ENCODE data around the gene PTPRC. TPM values are rescaled to one million over a fixed set of nuclear protein-coding genes. Genes with fewer than 3 reads are reported as not detected.

PTPRC gene
- total RNA-seq, 1 experiment from 2014 or later: 1.4 TPM

DNA sequence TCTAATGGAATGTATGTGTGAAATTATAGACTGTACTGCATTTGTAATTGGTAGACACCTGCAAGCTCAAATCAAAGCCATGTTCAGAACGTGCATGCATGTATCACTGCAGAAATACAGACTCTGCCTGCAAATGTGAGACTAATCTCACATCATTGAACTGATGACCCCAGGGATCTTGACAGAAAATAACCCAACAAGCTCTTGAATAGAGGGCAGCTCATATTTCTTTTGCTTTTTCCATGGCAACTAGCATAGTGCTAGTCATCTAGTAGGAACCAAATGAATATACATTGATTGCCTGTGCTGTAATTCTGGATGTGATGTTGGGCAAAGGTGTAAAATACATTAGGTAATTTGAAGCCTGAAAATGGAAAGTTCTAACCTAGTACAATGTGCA, 62.4 kb downstream of the PTPRC start:
- no peak overlapping the region for H3K27ac ChIP-seq (ENCODE audit: low read length)
- POLR2A ChIA-PET: no interaction called here

DNA sequence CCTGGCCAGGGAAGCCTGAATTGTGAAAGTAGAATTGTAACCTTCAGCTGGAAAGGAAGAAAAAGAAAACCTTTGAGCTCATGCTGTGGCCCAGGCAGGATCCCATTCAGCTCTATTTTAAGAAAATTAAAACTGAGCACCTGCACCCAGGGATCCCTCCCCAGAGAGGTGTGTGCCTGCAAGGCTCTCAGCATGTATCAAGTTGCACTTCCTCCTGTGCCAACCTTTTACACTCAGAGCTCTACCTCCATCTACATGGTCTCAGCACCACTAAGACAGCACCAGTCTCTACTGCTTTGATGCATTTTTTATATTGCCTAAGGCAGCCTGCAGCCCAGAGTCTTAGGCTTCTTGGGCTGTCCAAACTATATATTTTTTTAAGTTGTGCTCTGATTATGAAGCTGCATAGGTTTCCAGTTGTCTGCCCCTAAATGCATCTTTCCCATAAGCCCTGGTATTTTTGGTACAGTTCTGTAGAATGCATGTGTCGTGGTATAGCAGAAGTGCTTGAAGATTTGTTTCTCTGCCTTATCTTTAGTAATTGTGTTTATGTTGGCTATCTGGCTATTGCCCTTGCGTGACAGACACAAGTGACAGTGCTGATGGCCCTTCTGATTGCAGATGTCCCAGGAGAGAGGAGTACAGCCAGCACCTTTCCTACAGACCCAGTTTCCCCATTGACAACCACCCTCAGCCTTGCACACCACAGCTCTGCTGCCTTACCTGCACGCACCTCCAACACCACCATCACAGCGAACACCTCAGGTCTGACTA, 63.1 kb downstream of the PTPRC start:
- no peak for TF ChIP-seq SIN3A (IDR thresholded peaks at IDR 0.05; ENCODE audit: borderline replicate concordance, insufficient read depth, low read depth, low read length)
- no peak for TF ChIP-seq POLR2AphosphoS5 (IDR thresholded peaks at IDR 0.05; ENCODE audit: low read depth, low read length)
- TF ChIP-seq, protein P1, sequence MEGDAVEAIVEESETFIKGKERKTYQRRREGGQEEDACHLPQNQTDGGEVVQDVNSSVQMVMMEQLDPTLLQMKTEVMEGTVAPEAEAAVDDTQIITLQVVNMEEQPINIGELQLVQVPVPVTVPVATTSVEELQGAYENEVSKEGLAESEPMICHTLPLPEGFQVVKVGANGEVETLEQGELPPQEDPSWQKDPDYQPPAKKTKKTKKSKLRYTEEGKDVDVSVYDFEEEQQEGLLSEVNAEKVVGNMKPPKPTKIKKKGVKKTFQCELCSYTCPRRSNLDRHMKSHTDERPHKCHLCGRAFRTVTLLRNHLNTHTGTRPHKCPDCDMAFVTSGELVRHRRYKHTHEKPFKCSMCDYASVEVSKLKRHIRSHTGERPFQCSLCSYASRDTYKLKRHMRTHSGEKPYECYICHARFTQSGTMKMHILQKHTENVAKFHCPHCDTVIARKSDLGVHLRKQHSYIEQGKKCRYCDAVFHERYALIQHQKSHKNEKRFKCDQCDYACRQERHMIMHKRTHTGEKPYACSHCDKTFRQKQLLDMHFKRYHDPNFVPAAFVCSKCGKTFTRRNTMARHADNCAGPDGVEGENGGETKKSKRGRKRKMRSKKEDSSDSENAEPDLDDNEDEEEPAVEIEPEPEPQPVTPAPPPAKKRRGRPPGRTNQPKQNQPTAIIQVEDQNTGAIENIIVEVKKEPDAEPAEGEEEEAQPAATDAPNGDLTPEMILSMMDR (IDR thresholded peaks at IDR 0.05): no peak
- TF ChIP-seq, protein P2, sequence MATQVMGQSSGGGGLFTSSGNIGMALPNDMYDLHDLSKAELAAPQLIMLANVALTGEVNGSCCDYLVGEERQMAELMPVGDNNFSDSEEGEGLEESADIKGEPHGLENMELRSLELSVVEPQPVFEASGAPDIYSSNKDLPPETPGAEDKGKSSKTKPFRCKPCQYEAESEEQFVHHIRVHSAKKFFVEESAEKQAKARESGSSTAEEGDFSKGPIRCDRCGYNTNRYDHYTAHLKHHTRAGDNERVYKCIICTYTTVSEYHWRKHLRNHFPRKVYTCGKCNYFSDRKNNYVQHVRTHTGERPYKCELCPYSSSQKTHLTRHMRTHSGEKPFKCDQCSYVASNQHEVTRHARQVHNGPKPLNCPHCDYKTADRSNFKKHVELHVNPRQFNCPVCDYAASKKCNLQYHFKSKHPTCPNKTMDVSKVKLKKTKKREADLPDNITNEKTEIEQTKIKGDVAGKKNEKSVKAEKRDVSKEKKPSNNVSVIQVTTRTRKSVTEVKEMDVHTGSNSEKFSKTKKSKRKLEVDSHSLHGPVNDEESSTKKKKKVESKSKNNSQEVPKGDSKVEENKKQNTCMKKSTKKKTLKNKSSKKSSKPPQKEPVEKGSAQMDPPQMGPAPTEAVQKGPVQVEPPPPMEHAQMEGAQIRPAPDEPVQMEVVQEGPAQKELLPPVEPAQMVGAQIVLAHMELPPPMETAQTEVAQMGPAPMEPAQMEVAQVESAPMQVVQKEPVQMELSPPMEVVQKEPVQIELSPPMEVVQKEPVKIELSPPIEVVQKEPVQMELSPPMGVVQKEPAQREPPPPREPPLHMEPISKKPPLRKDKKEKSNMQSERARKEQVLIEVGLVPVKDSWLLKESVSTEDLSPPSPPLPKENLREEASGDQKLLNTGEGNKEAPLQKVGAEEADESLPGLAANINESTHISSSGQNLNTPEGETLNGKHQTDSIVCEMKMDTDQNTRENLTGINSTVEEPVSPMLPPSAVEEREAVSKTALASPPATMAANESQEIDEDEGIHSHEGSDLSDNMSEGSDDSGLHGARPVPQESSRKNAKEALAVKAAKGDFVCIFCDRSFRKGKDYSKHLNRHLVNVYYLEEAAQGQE (IDR thresholded peaks at IDR 0.05; ENCODE audit: insufficient read depth in 1 of 2, low read depth in 2 of 2, low read length in 1 of 2): no peak
- TF ChIP-seq TCF7L2 (IDR thresholded peaks at IDR 0.05; ENCODE audit: low read depth, low read length): no peak
- Histone ChIP-seq H3K4me3 (ENCODE audit: low read depth in 2 of 2, low read length in 2 of 2) (no peak overlapping the region), H3K27ac (ENCODE audit: low read length) (no peak overlapping the region), H3K9me3 (ENCODE audit: control insufficient read depth, insufficient read depth, low read depth, low read length) (no peaks in the 10 kb centered on the region), H3K4me1 (ENCODE audit: control insufficient read depth, insufficient read depth, low read length) (no peaks in the 10 kb centered on the region), H3K27me3 (ENCODE audit: control insufficient read depth, insufficient read depth, low read length) (peaks cover 5% of the 10 kb centered on the region), H3K36me3 (ENCODE audit: control insufficient read depth, insufficient read depth, low read length) (no peaks in the 10 kb centered on the region; the same call in 1 of the 2 replicates)
- ChIA-PET POLR2A (no interaction called here), CTCF (no interaction called here)
- intact Hi-C loops (cut with micrococcal nuclease; ENCODE audit: unreplicated experiment): no loop called here
- ATAC-seq: no peak
- DNase-seq (ENCODE audit: low read depth, low spot score): no peak
- BruUV-seq (replicated peaks): no TSS peak
- in situ Hi-C loops (cut with HindIII; ENCODE audit: low pct_unique_long_range_greater_than_20kb, low sequenced_read_pairs): no loop called here

More for the DNA sequence above, 62.4 kb downstream of the PTPRC start:
- Histone ChIP-seq H3K4me3 (ENCODE audit: low read depth in 2 of 2, low read length in 2 of 2) (no peak overlapping the region), H3K4me1 (ENCODE audit: control insufficient read depth, insufficient read depth, low read length) (no peaks in the 10 kb centered on the region), H3K36me3 (ENCODE audit: control insufficient read depth, insufficient read depth, low read length) (no peaks in the 10 kb centered on the region; the same call in 1 of the 2 replicates), H3K9me3 (ENCODE audit: control insufficient read depth, insufficient read depth, low read depth, low read length) (no peaks in the 10 kb centered on the region), H3K27me3 (ENCODE audit: control insufficient read depth, insufficient read depth, low read length) (peaks cover 5% of the 10 kb centered on the region)
- no TSS peak for BruUV-seq (replicated peaks)
- ATAC-seq (no peak), DNase-seq (ENCODE audit: low read depth, low spot score) (no peak)
- intact Hi-C loops (cut with micrococcal nuclease; ENCODE audit: unreplicated experiment) (no loop called here), in situ Hi-C loops (cut with HindIII; ENCODE audit: low pct_unique_long_range_greater_than_20kb, low sequenced_read_pairs) (no loop called here)
- CTCF ChIA-PET: no interaction called here
- TF ChIP-seq SIN3A (IDR thresholded peaks at IDR 0.05; ENCODE audit: borderline replicate concordance, insufficient read depth, low read depth, low read length): no peak
- TF ChIP-seq, protein P1 (IDR thresholded peaks at IDR 0.05): no peak
- TF ChIP-seq, protein P2 (IDR thresholded peaks at IDR 0.05; ENCODE audit: insufficient read depth in 1 of 2, low read depth in 2 of 2, low read length in 1 of 2): no peak
- no peak for TF ChIP-seq TCF7L2 (IDR thresholded peaks at IDR 0.05; ENCODE audit: low read depth, low read length)
- TF ChIP-seq POLR2AphosphoS5 (IDR thresholded peaks at IDR 0.05; ENCODE audit: low read depth, low read length): no peak
